CD1c-positive myeloid dendritic cell (primary cell): ENCODE results near the gene RNF213.
"Not testable (repeated sequence)": the region's sequence is repeated elsewhere in the genome, so short reads cannot be mapped to it uniquely, and the experiment has no call there.

Experiments used
- DNase-seq: peaks from one replicate; pipeline ENCODE4 v3.0.0-alpha.2; 2016; ENCODE audit errors: extremely low spot score

The RNF213 gene

GRCh38 chr17:80248894-80249710 is 11.6 kb upstream of the RNF213 start:
- no peak for DNase-seq

- DNase-seq, result no peak
Observed at GRCh38 chr17:80251966-80252365, 8.7 kb upstream of the RNF213 start.

GRCh38 chr17:80252871-80253270 is 7.8 kb upstream of the RNF213 start:
- peak; percentile 64 for DNase-seq

GRCh38 chr17:80253631-80254395 is 6.8 kb upstream of the RNF213 start:
- DNase-seq, result no peak

GRCh38 chr17:80254396-80255251 is 6.0 kb upstream of the RNF213 start:
- peak; percentile 88 for DNase-seq

GRCh38 chr17:80256034-80256350 is 4.7 kb upstream of the RNF213 start:
- no peak for DNase-seq

GRCh38 chr17:80257716-80258213 is 2.9 kb upstream of the RNF213 start:
- DNase-seq, result no peak

GRCh38 chr17:80258296-80258695 is 2.4 kb upstream of the RNF213 start:
- DNase-seq, result not testable (repeated sequence)

- DNase-seq, result no peak
Observed at GRCh38 chr17:80259457-80260068, 1.1 kb upstream of the RNF213 start.

- DNase-seq, result peak; percentile 91
Observed at GRCh38 chr17:80260069-80260535, 550 bp upstream of the RNF213 start.

- peak; percentile 35 for DNase-seq
Observed at GRCh38 chr17:80261159-80261894, 675 bp downstream of the RNF213 start.

GRCh38 chr17:80261895-80262279 is 1.2 kb downstream of the RNF213 start:
- DNase-seq, result no peak

GRCh38 chr17:80262291-80262690 is 1.6 kb downstream of the RNF213 start:
- no peak for DNase-seq

- DNase-seq, result no peak
Observed at GRCh38 chr17:80262775-80263244, 2.2 kb downstream of the RNF213 start.

GRCh38 chr17:80263253-80264204 is 2.9 kb downstream of the RNF213 start:
- peak; percentile 94 for DNase-seq

- DNase-seq, result peak; percentile 28
Observed at GRCh38 chr17:80264205-80265075, 3.8 kb downstream of the RNF213 start.

- peak; percentile 33 for DNase-seq
Observed at GRCh38 chr17:80265205-80266068, 4.8 kb downstream of the RNF213 start.

- no peak for DNase-seq
Observed at GRCh38 chr17:80267391-80267790, 6.7 kb downstream of the RNF213 start.
